GM06990 (cell line): ENCODE results near the gene USP5.
A peak's percentile ranks its signal among the peaks of the same experiment; 100 is the strongest.

Source experiments
- DNase-seq: peaks from one replicate; pipeline ENCODE4 v3.0.0-alpha.2; 2011; ENCODE audit not compliant: insufficient read length; ENCODE audit errors: extremely low read depth
- H3K27me3 ChIP-seq: replicated peaks from 2 replicates; pipeline ENCODE4 v1.6.0; 2011; ENCODE audit warnings: low read length; ENCODE audit not compliant: control insufficient read depth, insufficient read depth
- H3K36me3 ChIP-seq: 2 replicates; pipeline ENCODE4 v1.5.1; 2011; ENCODE audit warnings: low read length; ENCODE audit not compliant: control insufficient read depth, insufficient read depth
- H3K4me3 ChIP-seq: replicated peaks from 2 replicates; pipeline ENCODE4 v1.5.1; 2011; ENCODE audit warnings: low read depth, mild to moderate bottlenecking, control low read depth, low read length
- CTCF ChIP-seq: IDR thresholded peaks from 2 replicates; pipeline ENCODE4 v1.5.1; 2011; ENCODE audit warnings: low read length, control low read depth, mild to moderate bottlenecking, inconsistent platforms; ENCODE audit not compliant: insufficient read depth, poor library complexity, severe bottlenecking

Gene USP5

GRCh38 chr12:6834873-6835272, 17.1 kb upstream of the USP5 start:
- peaks cover 3% of the 10 kb centered on the region for H3K27me3 ChIP-seq
- no peak overlapping the region for H3K4me3 ChIP-seq
- no peak for DNase-seq
- H3K36me3 ChIP-seq = no peaks in the 10 kb centered on the region
- TF ChIP-seq CTCF = no peak

- no peaks in the 10 kb centered on the region for H3K36me3 ChIP-seq
- no peak overlapping the region for H3K4me3 ChIP-seq
- no peaks in the 10 kb centered on the region for H3K27me3 ChIP-seq
- no peak for DNase-seq
- no peak for TF ChIP-seq CTCF
Measured at GRCh38 chr12:6836851-6837250, 15.1 kb upstream of the USP5 start.

- Histone ChIP-seq H3K27me3 (no peaks in the 10 kb centered on the region), H3K36me3 (no peaks in the 10 kb centered on the region)
Measured at GRCh38 chr12:6837370-6838060, 14.4 kb upstream of the USP5 start.

GRCh38 chr12:6838854-6839253, 13.1 kb upstream of the USP5 start:
- Histone ChIP-seq H3K27me3 (no peaks in the 10 kb centered on the region), H3K4me3 (no peak overlapping the region), H3K36me3 (no peaks in the 10 kb centered on the region)
- no peak for DNase-seq
- TF ChIP-seq CTCF = no peak

More at GRCh38 chr12:6837370-6838060, 14.4 kb upstream of the USP5 start:
- no peak for TF ChIP-seq CTCF
- DNase-seq = no peak
- no peak overlapping the region for H3K4me3 ChIP-seq

GRCh38 chr12:6839482-6840201, 12.3 kb upstream of the USP5 start:
- peak; percentile 66 for DNase-seq
- Histone ChIP-seq H3K27me3 (no peaks in the 10 kb centered on the region), H3K36me3 (no peaks in the 10 kb centered on the region)

More at GRCh38 chr12:6839482-6840201, 12.3 kb upstream of the USP5 start:
- no peak overlapping the region for H3K4me3 ChIP-seq
- TF ChIP-seq CTCF = no peak
